K562 (cell line): ENCODE measurements around the gene HPGDS. TPM values are rescaled to one million over a fixed set of nuclear protein-coding genes. Genes with fewer than 3 reads are reported as not detected.

Experiments
- ATAC-seq: fragments of 200-7000 bp; cut with Tn5 transposase; 3 replicates; pipeline ENCODE4 v1.9.1; 2020; ENCODE audit warnings: moderate library complexity
- BruUV-seq: library from RNA; stranded (reverse); fragments of 400-500 nt; replicated peaks from 2 replicates; lab custom pipeline; 2021; lab: Mats Ljungman, UMichigan
- CTCF ChIA-PET: fragments of 300-600 bp; formaldehyde crosslinking; extraction: SDS; loops from one replicate; lab custom pipeline; 2021; ENCODE audit warnings: low intra/inter-chr PET ratio; lab: Yijun Ruan, JAX
- POLR2A ChIA-PET: fragments of 300-600, 350-650 bp; sonication (Branson Sonifier 250); formaldehyde crosslinking; extraction: SDS; loops from one replicate; lab custom pipeline; 2021; ENCODE audit warnings: antibody characterized with exemption, inconsistent platforms; lab: Yijun Ruan, JAX
- DNase-seq, 4 experiments: peaks; one replicate each; pipeline versions ENCODE4 v3.0.0 to v3.0.0-alpha.2; 2011 to 2018; ENCODE audit warnings: low spot score in 3 of 4, mixed read lengths in 3 of 4; ENCODE audit errors: extremely low read depth in 1 of 4
- FAIRE-seq: peaks from 2 replicates; lab custom pipeline; 2011; peaks lifted over from hg19 to GRCh38; lab: Jason Lieb, UNC
- H2AFZ ChIP-seq: 2 replicates; pipeline ENCODE4 v1.6.0; 2011; ENCODE audit warnings: low read depth, low read length, control low read depth, inconsistent platforms
- H3K27ac ChIP-seq: fragments of 200-600 bp; 3 replicates; pipeline ENCODE4 v1.8.0; 2011; ENCODE audit warnings: low read depth, mild to moderate bottlenecking, control low read depth, inconsistent platforms, low read length, moderate library complexity, mixed read lengths; ENCODE audit errors: extremely low read depth
- H3K27me3 ChIP-seq, 2 experiments: fragments of 300-600 bp in 1 of 2; 2 replicates in 1 of 2; 3 replicates in 1 of 2; pipeline versions ENCODE4 v1.6.0 to v1.8.0; 2011; ENCODE audit warnings: inconsistent platforms in 2 of 2, low read length in 2 of 2, mild to moderate bottlenecking in 1 of 2, mixed read lengths in 1 of 2, moderate library complexity in 1 of 2; ENCODE audit not compliant: control insufficient read depth in 2 of 2, insufficient read depth in 2 of 2
- H3K36me3 ChIP-seq: fragments of 300-600 bp; 3 replicates; pipeline ENCODE4 v1.8.0; 2011; ENCODE audit warnings: mild to moderate bottlenecking, low read length, inconsistent platforms; ENCODE audit not compliant: control insufficient read depth, insufficient read depth
- H3K4me1 ChIP-seq, 2 experiments: fragments of 200-600 bp in 1 of 2; replicated peaks in 1 of 2; 2 replicates in 1 of 2; 3 replicates in 1 of 2; pipeline versions ENCODE4 v1.5.1 to v1.8.0; 2011; ENCODE audit warnings: inconsistent platforms in 2 of 2, low read length in 2 of 2, mild to moderate bottlenecking in 1 of 2, mixed read lengths in 1 of 2, moderate library complexity in 1 of 2; ENCODE audit not compliant: control insufficient read depth in 2 of 2, insufficient read depth in 2 of 2
- H3K4me2 ChIP-seq: 2 replicates; pipeline ENCODE4 v1.6.1; 2011; ENCODE audit warnings: low read length, control low read depth, inconsistent platforms, mixed read lengths; ENCODE audit not compliant: insufficient read depth
- H3K4me3 ChIP-seq: fragments of 200-600 bp; sonication (generic), shearing (Covaris generic); 2 replicates; pipeline ENCODE4 v1.5.1; 2016; ENCODE audit warnings: control low read depth, inconsistent platforms
- H3K79me2 ChIP-seq: fragments of 200-600 bp; 3 replicates; pipeline ENCODE4 v1.8.0; 2011; ENCODE audit warnings: low read length, inconsistent platforms; ENCODE audit not compliant: control insufficient read depth, insufficient read depth
- H3K9ac ChIP-seq, 2 experiments: 2 replicates each; pipeline versions ENCODE4 v1.6.0 to v1.6.1; 2011; ENCODE audit warnings: low read depth in 2 of 2, low read length in 2 of 2, control low read depth in 1 of 2, inconsistent platforms in 1 of 2, mild to moderate bottlenecking in 1 of 2, mixed read lengths in 1 of 2; ENCODE audit not compliant: insufficient read depth in 1 of 2
- H3K9me1 ChIP-seq: one replicate; pipeline ENCODE4 v1.6.0; 2011; ENCODE audit warnings: inconsistent platforms, mild to moderate bottlenecking, low read length, moderate library complexity; ENCODE audit not compliant: control insufficient read depth, insufficient read depth
- H3K9me3 ChIP-seq: replicated peaks from 2 replicates; pipeline ENCODE4 v1.5.1; 2011; ENCODE audit warnings: low read depth, low read length, inconsistent platforms; ENCODE audit not compliant: control insufficient read depth, insufficient read depth
- H4K20me1 ChIP-seq: replicated peaks from 2 replicates; pipeline ENCODE4 v1.6.1; 2011; ENCODE audit warnings: low read length, inconsistent platforms, mixed read lengths; ENCODE audit not compliant: control insufficient read depth, insufficient read depth
- CHD1 ChIP-seq: fragments of 200-600 bp; sonication (generic); IDR thresholded peaks from one replicate; pipeline ENCODE4 v1.6.1; 2012; ENCODE audit warnings: mild to moderate bottlenecking, moderate library complexity, low read length, inconsistent platforms
- EP400 ChIP-seq: fragments of 450-650 bp; IDR thresholded peaks from 2 replicates; pipeline ENCODE4 v1.6.1; 2017; ENCODE audit warnings: antibody characterized with exemption, mild to moderate bottlenecking, moderate library complexity
- ESRRA ChIP-seq: fragments of 450-650 bp; IDR thresholded peaks from 2 replicates; pipeline ENCODE4 v1.6.1; 2014; ENCODE audit warnings: low read depth, mild to moderate bottlenecking, moderate library complexity, borderline replicate concordance
- FOXJ2 ChIP-seq: fragments of 200-800 bp; sonication (Bioruptor generic); IDR thresholded peaks from 2 replicates; pipeline ENCODE4 v1.6.1; 2016; ENCODE audit warnings: missing genetic modification characterization, missing compliant biosample characterization
- PTBP1 ChIP-seq: fragments of 200-400 bp; formaldehyde crosslinking; IDR thresholded peaks from 2 replicates; pipeline ENCODE4 v1.6.1; 2017; ENCODE audit warnings: low read depth, low read length
- THAP12 ChIP-seq: fragments of 250-450 bp; sonication (Bioruptor Pico); IDR thresholded peaks from 2 replicates; pipeline ENCODE4 v1.9.0; 2021; ENCODE audit warnings: mild to moderate bottlenecking, inconsistent platforms
- ZBTB5 ChIP-seq: fragments of 450-650 bp; IDR thresholded peaks from 2 replicates; pipeline ENCODE4 v1.6.1; 2017; ENCODE audit warnings: antibody characterized with exemption
- ZNF121 ChIP-seq: sonication (generic); formaldehyde crosslinking; conservative IDR thresholded peaks from 2 replicates; pipeline ENCODE4 v1.8.0; 2022; ENCODE audit warnings: missing genetic modification reagents
- WGBS: fragments of 100-300 bp; shearing (Covaris generic); methylation state at CpG from one replicate; pipeline ENCODE4 v1.1.6; 2016; ENCODE audit warnings: low coverage, mixed read lengths; ENCODE audit not compliant: insufficient coverage; ENCODE audit errors: missing lambda C conversion rate; 5-methylcytosine and 5-hydroxymethylcytosine counted together
- in situ Hi-C: fragments of 300-500 bp; cut with MboI; formaldehyde crosslinking; loops from 4 replicates; pipeline ENCODE4 v1.15.0; 2018; ENCODE audit warnings: inconsistent platforms, mixed read lengths
- intact Hi-C: fragments of 100-400 bp; cut with micrococcal nuclease; formaldehyde crosslinking; loops from 2 replicates; pipeline ENCODE4 v1.14.2; 2022
- polyA plus RNA-seq, 8 experiments: library from polyadenylated mRNA; depleted of rRNA in 4 of 8; stranded (reverse) in 5 of 8; unstranded in 3 of 8; fragments of >200 nt; fragmentation: Nextera tagmentation in 2 of 8; fragmentation: Illumina TruSeq in 1 of 8; extraction: Ambion mirVana in 2 of 8; extraction: Trizol in 1 of 8; gene quantifications; 2 replicates each; pipeline versions ENCODE4 v1.2.1 to v1.2.3, GENCODE V29; 2011 to 2014; ENCODE audit warnings: inconsistent platforms in 1 of 8, missing spikeins in 1 of 8
- total RNA-seq, 7 experiments: library from RNA; depleted of rRNA in 6 of 7; stranded (reverse); fragments of >200 nt in 6 of 7; fragmentation: Illumina TruSeq in 2 of 7; extraction: Trizol in 2 of 7; gene quantifications; 2 replicates each; pipeline versions ENCODE4 v1.2.1 to v1.2.3, GENCODE V29; 2011 to 2021; ENCODE audit warnings: low replicate concordance in 1 of 7

Gene HPGDS
- total and polyA plus RNA-seq, 9 of the 15 experiments (the other 6 are each of a cell fraction or from before 2014, with no cell fraction given), result 0.07 to 0.36 (median 0.14) TPM; not detected in 4

GRCh38 chr4:94372991-94373390 is 30.4 kb upstream of the HPGDS start:
- H4K20me1 ChIP-seq, result no peaks in the 10 kb centered on the region
- CTCF ChIA-PET, result no interaction called here
- TF ChIP-seq ZNF121 (CRISPR knock-in tag) (no peak), PTBP1 (no peak), ESRRA (no peak), THAP12 (no peak), CHD1 (no peak), ZBTB5 (no peak), EP400 (no peak), FOXJ2 (tag) (no peak)
- no peak overlapping the region for H3K4me2 ChIP-seq
- BruUV-seq, result no TSS peak
- no peaks in the 10 kb centered on the region for H3K9me3 ChIP-seq
- no peaks in the 10 kb centered on the region for H3K36me3 ChIP-seq
- ATAC-seq (no peak), FAIRE-seq (no peak), DNase-seq (no peak)
- H3K79me2 ChIP-seq, result no peaks in the 10 kb centered on the region
- no peak overlapping the region for H3K4me3 ChIP-seq
- WGBS, result 49% methylated on average over 3 of the region's 3 CpGs
- intact Hi-C loops, result no loop called here
- no peaks in the 10 kb centered on the region for H3K9me1 ChIP-seq
- no peak overlapping the region for H3K27ac ChIP-seq
- H3K9ac ChIP-seq, result no peak overlapping the region
- in situ Hi-C loops, result no loop called here
- POLR2A ChIA-PET, result interaction anchor here (0.6 kb wide), 1 partner anchor 410 kb away, joined by 3 read pairs; no protein-coding TSS in a partner anchor
- no peaks in the 10 kb centered on the region for H3K27me3 ChIP-seq
- no peak overlapping the region for H2AFZ ChIP-seq
- peaks cover 0 to 7% of the 10 kb centered on the region in 2 experiments; a peak in 1 of 5 replicates for H3K4me1 ChIP-seq
